DMS79 (cell line): ENCODE data around the gene MON1B.
"Not testable (repeated sequence)": the region's sequence is repeated elsewhere in the genome, so short reads cannot be mapped to it uniquely, and the experiment has no call there.

Source experiments
- DNase-seq: peaks from one replicate; lab custom pipeline; 2025; lab: John Stamatoyannopoulos, UW

The MON1B gene

DNA sequence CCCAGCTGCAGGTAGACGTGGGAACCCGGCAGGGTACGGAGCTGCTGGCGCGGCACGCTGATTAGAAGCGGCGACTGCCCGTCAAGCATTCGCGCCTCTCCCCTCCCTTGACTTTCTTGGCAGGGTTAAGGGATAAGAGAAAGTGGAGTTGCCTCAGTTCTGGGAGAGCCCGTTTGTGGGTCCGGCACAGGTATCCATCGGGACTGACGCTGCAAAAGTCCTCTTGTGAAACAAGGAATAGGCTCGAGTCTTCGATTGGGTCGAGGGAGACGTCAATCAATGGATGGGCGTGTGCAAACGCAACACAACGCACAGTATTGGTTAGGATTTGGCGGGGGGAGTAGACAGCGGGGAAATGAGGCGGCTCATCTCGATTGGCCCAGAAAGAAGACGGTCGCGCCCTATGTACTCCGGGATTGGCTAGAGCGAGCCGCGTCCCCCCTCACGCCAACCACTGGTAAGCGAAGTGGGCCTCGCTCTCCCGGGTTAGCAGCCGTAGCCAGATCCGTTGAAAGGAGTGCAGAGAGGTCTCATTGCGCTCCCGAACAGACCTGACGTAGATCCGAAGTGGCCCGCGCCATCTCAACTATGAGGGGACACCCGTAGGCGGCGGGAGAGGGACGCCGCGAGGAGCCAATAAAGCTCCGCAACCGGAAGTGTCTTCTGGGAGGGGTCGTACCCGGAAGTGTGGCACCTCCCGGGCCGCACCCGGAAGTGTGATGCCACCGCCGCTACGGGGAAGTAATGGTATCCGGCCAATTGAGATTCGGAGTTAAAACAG, at the start of gene MON1B:
Gene MON1B, plus strand, starts transcription at position 713 of the 781 bp plus-strand sequence. CDS start 296 bp downstream, outside the sequence.
- peak; percentile 92 for DNase-seq

DNA sequence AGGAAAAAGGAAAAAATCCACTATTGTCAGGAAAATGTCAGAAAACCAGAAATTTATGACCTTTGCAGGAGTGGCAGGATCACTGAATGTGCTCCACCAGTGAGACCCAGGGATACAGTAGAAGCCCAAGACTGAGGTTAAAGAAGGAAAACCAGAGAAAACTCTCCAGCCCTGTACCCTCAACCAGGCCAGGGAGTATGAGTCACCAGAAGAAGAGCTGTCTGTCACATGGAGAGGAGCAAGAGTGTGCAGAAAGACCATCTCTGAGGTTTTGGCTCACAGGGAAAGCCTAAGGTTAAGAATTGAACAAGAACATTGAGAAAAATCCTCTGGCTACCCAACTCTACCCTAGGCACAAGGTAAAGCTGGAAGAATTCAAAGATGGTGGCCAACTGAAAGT, 47.6 kb upstream of the MON1B start:
- no peak for DNase-seq

- no peak for DNase-seq
Observed at GRCh38 chr16:77148121-77148520, 42.9 kb upstream of the MON1B start.

DNA sequence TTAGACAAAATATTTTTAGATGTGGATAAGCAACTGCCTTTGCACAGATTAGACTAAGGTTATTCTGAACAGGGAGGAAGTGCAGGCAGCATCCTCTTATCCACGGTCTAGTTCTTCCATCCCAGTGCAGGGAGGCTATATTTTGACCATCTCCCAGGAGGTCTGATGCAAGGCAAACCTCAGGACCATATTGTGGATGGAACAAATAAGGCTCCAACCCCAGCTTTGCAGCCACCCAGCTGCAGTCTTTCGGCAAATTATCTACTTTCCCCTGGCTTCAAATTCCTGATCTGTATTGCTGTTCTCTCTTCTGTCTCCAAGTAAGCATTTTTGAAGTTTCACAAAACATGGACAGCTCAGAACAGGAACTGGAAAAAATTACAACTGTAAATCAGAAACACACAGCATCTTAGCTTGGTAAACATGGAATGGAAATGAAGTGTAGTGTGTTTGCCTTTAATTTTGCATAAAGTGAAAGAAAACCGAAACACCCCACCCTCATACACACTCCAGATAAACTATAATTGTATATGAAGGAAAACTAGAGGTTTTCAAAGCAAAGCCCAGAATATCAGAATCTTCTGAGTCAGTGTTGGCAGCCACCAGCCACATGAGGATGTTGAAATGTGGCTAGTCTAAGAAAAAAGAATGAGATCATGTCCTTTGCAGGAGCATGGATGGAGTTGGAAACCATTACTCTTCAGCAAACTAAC, 33.5 kb upstream of the MON1B start:
- no peak for DNase-seq

- DNase-seq = no peak
Observed at GRCh38 chr16:77158293-77158692, 32.7 kb upstream of the MON1B start.

- DNase-seq = no peak
Observed at GRCh38 chr16:77165006-77165405, 26.0 kb upstream of the MON1B start.

DNA sequence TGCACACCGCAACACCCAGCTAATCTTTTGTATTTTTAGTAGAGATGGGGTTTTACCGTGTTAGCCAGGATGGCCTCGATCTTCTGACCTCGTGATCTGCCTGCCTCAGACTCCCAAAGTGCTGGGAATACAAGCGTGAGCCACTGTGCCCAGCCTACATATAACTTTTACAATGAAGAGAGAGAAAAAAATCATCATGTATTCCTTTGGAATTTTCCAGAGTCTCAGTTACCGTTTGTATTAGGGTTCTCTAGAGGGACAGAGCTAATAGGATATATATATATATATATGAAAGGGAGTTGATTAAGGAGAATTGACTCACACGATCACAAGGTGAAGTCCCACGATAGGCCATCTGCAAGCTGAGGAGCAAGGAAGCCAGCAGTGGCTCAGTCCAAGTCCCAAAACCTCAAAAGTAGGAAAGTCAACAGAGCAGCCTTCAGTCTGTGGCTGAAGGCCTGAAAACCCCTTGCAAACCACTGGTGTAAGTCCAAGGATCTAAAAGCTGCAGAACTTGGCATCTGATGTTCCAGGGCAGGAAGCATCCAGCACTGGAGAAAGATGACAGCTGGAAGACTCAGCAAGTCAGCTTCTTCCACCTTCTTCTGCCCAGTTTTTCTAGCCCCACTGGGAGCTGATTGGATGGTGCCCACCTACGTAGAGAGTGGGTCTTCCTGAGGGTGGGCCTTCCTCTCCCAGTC, 25.3 kb upstream of the MON1B start:
- DNase-seq = not testable (repeated sequence)

- no peak for DNase-seq
Observed at GRCh38 chr16:77166726-77167125, 24.3 kb upstream of the MON1B start.

DNA sequence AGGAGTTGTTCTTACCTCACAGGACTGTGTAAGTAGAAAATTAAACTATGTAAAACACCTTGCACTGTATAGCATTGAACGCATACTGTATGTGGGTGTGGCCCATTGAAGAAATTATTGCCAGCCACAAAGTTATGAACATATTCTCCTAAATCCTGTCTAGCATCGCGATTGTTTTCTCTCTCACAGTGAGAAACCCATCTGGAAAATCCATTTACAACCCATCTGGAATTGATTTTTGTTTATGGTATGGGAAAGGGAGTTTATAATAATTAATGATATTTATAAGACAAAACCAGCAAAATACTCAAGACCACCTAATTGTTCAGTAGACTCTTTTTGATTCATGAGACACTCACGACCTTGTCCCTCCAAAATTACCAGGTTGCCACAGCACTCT, 22.1 kb upstream of the MON1B start:
- no peak for DNase-seq

- DNase-seq = no peak
Observed at GRCh38 chr16:77169650-77170236, 21.2 kb upstream of the MON1B start.

GRCh38 chr16:77170805-77171204, 20.2 kb upstream of the MON1B start:
- no peak for DNase-seq

DNA sequence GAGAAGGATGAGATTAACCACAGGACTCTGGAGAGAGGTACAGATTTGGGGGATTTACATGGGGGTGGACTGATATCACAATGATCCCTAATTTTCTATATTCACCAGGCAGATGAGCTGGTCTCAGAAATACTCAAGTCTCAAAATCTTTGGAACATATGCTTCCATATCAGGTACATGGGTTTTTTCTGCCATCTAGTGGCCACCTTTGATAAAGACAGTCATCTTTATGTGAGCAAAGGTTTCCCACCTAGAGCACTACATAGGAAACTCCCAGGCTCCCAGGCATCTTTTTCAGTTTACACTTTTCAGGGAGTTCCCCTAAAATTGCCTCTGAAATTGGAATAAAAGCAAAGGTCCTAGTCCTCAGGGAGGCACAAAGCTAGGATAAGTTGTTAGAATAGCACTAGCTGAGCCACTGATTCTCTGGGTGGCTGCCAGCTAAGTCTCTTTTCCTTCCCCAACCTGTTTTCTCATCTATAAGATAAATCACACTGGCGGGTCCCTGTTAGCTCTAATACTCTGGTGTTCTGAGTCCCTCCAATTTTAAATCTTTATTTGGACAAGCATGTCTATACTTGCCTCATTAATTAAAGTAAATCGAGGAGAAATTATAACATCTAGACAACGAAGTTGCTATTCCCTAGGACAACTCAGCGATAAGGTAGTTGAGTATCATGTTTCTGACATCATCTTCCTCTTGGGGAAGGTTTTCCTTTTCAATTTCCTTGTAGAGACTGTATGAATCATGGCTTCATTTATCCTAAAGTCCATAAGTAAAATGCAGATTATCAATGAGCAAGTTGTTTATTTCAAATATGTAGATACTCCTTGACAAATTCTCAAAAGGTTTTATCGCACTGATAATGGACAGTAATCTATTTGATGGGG, 19.0 kb upstream of the MON1B start:
- peak; percentile 7 for DNase-seq

DNA sequence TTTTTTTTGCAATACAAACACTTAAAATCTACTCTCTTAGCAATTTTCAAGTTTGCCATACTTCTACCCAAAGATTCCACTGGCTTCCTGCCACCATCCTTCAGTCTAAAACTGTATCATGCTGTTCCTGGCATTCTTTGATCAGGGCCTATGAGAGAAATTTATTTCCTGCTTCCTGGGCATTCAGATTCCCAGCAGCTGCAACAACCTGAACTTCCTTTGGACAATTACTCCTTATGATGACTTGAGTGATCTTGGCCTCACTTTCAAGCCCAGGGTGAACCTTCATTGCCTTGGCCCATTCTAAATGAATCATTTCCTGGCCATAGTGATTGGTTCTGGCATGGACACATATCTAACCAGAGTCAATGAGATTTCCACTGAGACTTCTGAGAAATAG, 18.0 kb upstream of the MON1B start:
- no peak for DNase-seq

GRCh38 chr16:77183137-77183536, 7.9 kb upstream of the MON1B start:
- DNase-seq = no peak

- not testable (repeated sequence) for DNase-seq
Observed at GRCh38 chr16:77186298-77186697, 4.7 kb upstream of the MON1B start.

GRCh38 chr16:77190190-77190477, 856 bp upstream of the MON1B start:
- DNase-seq = no peak

DNA sequence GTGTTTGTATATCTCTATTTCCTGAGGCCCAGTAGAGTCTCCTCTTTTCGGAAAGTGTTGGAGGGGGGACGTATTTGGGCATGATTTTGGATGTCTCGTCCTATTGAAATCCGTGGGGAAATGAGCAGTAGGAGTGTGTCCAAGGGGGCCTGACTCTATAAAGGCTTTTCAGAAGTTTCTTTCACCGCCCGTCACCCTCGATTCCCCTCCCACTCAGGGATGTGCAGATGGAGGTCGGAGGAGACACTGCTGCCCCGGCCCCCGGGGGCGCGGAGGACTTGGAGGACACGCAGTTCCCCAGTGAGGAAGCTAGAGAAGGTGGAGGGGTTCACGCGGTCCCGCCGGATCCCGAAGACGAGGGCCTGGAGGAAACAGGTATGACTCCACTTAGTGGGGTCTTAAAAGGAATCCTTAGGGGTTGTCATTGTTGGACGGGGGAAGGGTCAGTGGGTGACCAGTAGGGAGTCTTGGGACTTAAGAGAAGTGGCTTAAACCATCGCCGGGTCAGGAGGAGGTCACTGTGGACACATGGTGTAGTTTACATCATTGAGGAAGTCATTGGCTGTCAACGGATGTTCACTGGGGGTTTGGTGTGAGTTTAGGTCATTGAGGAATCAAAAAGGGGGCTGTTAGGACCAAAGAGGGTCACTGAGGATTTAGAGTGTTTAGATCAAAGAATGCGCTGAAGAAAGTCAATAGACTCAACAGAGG, 424 bp downstream of the MON1B start:
- no peak for DNase-seq

DNA sequence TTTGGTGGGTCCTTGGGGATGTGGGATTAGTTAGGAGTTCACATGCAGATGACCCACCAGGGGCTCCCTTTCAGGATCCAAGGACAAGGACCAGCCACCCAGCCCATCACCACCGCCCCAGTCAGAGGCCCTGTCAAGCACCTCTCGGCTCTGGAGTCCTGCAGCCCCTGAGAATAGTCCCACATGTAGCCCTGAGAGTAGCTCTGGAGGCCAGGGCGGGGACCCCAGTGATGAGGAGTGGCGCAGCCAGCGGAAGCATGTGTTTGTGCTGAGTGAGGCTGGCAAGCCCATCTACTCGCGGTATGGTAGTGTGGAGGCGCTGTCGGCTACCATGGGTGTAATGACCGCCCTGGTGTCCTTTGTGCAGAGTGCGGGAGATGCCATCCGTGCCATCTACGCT, 2.4 kb downstream of the MON1B start:
- no peak for DNase-seq

GRCh38 chr16:77194295-77195231, 3.6 kb downstream of the MON1B start:
- DNase-seq = no peak

GRCh38 chr16:77195411-77195810, 4.4 kb downstream of the MON1B start:
- DNase-seq = no peak
